Measurements from ENCODE around the gene CTNNA1. TPM values are rescaled to one million over a fixed set of nuclear protein-coding genes. Genes with fewer than 3 reads are reported as not detected.
"Not testable (repeated sequence)": the region's sequence is repeated elsewhere in the genome, so short reads cannot be mapped to it uniquely, and the experiment has no call there.

The CTNNA1 gene
- 100 to 1,000 TPM in 3 of 4 donors, 10 to 100 TPM in 1; 92.6 to 164 (median 114) TPM for total RNA-seq

- DNase-seq (peak; percentile 66 to 80), ATAC-seq (peak; percentile 85 to 87)
- TF ChIP-seq POLR2A (IDR thresholded peaks at IDR 0.05): peak; percentile 76 to 84
- peak in 1 of 5 experiments; percentile 11 for TF ChIP-seq CTCF (IDR thresholded peaks at IDR 0.05 in 4 of 5, conservative IDR thresholded peaks at IDR 0.05 in 1 of 5)
- Histone ChIP-seq H3K27me3 (no peaks in the 10 kb centered on the region), H3K4me1 (peaks cover 13 to 22% of the 10 kb centered on the region in 2 donors), H3K36me3 (peaks cover 0 to 2% of the 10 kb centered on the region in 2 donors), H3K27ac (peak within 1 kb of the TSS; percentile 87 to 100 (median 96)), H3K4me3 (peak within 1 kb of the TSS; percentile 75 to 94 (median 79)), H3K9me3 (no peaks in the 10 kb centered on the region)
- in situ Hi-C loops (cut with MboI; ENCODE audit: low sequenced_read_pairs in 4 of 4) (loop anchor here in 1 of 4 donors (10.0 kb wide), 1 partner anchor 512 kb away; no protein-coding TSS in a partner anchor), intact Hi-C loops (cut with DNase I; ENCODE audit: low total_unique reads) (loop anchor here (2.0 to 5.0 kb wide), 4 partner anchors 26 to 642 kb away; partner anchors contain the start of genes HSPA9 and PROB1)
These were observed at the start of gene CTNNA1 for GRCh38 chr5:138752951-138753793. Gene CTNNA1, plus strand, starts transcription at chr5:138753425. Its CDS starts 28,500 bp downstream, at chr5:138781925.

- H3K4me1 ChIP-seq; H3K27me3 ChIP-seq; H3K9me3 ChIP-seq; H3K36me3 ChIP-seq; H3K27ac ChIP-seq; intact Hi-C loops (cut with DNase I; ENCODE audit: low total_unique reads); ATAC-seq; DNase-seq; H3K4me3 ChIP-seq; in situ Hi-C loops (cut with MboI; ENCODE audit: low sequenced_read_pairs in 4 of 4): not testable (repeated sequence)
These were observed 49.4 kb upstream of the CTNNA1 start for GRCh38 chr5:138703777-138704176.

GRCh38 chr5:138705007-138705406 is 48.2 kb upstream of the CTNNA1 start:
- Histone ChIP-seq H3K27me3 (no peaks in the 10 kb centered on the region), H3K4me1 (no peaks in the 10 kb centered on the region), H3K4me3 (no peak overlapping the region), H3K9me3 (no peaks in the 10 kb centered on the region), H3K36me3 (no peaks in the 10 kb centered on the region), H3K27ac (no peak overlapping the region)
- DNase-seq (no peak), ATAC-seq (no peak)
- no peak for TF ChIP-seq CTCF (IDR thresholded peaks at IDR 0.05 in 4 of 5, conservative IDR thresholded peaks at IDR 0.05 in 1 of 5)
- TF ChIP-seq POLR2A (IDR thresholded peaks at IDR 0.05): no peak
- in situ Hi-C loops (cut with MboI; ENCODE audit: low sequenced_read_pairs in 4 of 4) (no loop called here), intact Hi-C loops (cut with DNase I; ENCODE audit: low total_unique reads) (no loop called here)

GRCh38 chr5:138705567-138705966 is 47.7 kb upstream of the CTNNA1 start:
- DNase-seq: no peak
- in situ Hi-C loops (cut with MboI; ENCODE audit: low sequenced_read_pairs in 4 of 4): no loop called here
- no peak overlapping the region for H3K4me3 ChIP-seq
- TF ChIP-seq CTCF (IDR thresholded peaks at IDR 0.05 in 4 of 5, conservative IDR thresholded peaks at IDR 0.05 in 1 of 5) (no peak), POLR2A (IDR thresholded peaks at IDR 0.05) (no peak)
- H3K36me3 ChIP-seq: no peaks in the 10 kb centered on the region
- no peak for ATAC-seq
- no peaks in the 10 kb centered on the region for H3K4me1 ChIP-seq
- no peak overlapping the region for H3K27ac ChIP-seq
- intact Hi-C loops (cut with DNase I; ENCODE audit: low total_unique reads): no loop called here
- no peaks in the 10 kb centered on the region for H3K27me3 ChIP-seq
- H3K9me3 ChIP-seq: no peaks in the 10 kb centered on the region

GRCh38 chr5:138706655-138707480 is 46.4 kb upstream of the CTNNA1 start:
- Histone ChIP-seq H3K27me3 (no peaks in the 10 kb centered on the region), H3K9me3 (no peaks in the 10 kb centered on the region), H3K4me3 (no peak overlapping the region), H3K4me1 (no peaks in the 10 kb centered on the region), H3K36me3 (no peaks in the 10 kb centered on the region), H3K27ac (no peak overlapping the region)
- ATAC-seq (no peak), DNase-seq (peak in 1 of 2 donors; percentile 18)
- no peak for TF ChIP-seq CTCF (IDR thresholded peaks at IDR 0.05 in 4 of 5, conservative IDR thresholded peaks at IDR 0.05 in 1 of 5)
- TF ChIP-seq POLR2A (IDR thresholded peaks at IDR 0.05): no peak
- in situ Hi-C loops (cut with MboI; ENCODE audit: low sequenced_read_pairs in 4 of 4) (no loop called here), intact Hi-C loops (cut with DNase I; ENCODE audit: low total_unique reads) (no loop called here)
